Esophagus (tissue), 2 donors: ENCODE measurements around the gene CCER1. TPM values are rescaled to one million over a fixed set of nuclear protein-coding genes. Genes with fewer than 3 reads are reported as not detected.

ENCODE experiments used
- H3K27ac ChIP-seq, 2 donors: one replicate each; pipeline ENCODE4 v1.5.1; 2013; ENCODE audit warnings: low read depth in 2 of 2, mild to moderate bottlenecking in 2 of 2, inconsistent platforms in 1 of 2, low read length in 1 of 2, moderate library complexity in 1 of 2
- H3K27me3 ChIP-seq, 2 donors: one replicate each; pipeline ENCODE4 v1.6.1; 2013; ENCODE audit warnings: low read length in 2 of 2, control low read depth in 1 of 2, mild to moderate bottlenecking in 1 of 2; ENCODE audit not compliant: insufficient read depth in 2 of 2, control insufficient read depth in 1 of 2
- H3K36me3 ChIP-seq, 2 donors: one replicate each; pipeline ENCODE4 v1.6.1; 2013; ENCODE audit warnings: low read length in 1 of 2; ENCODE audit not compliant: control insufficient read depth in 2 of 2, insufficient read depth in 2 of 2
- H3K4me1 ChIP-seq, 2 donors: one replicate each; pipeline ENCODE4 v1.6.1; 2013; ENCODE audit warnings: low read length in 1 of 2; ENCODE audit not compliant: control insufficient read depth in 2 of 2, insufficient read depth in 2 of 2
- H3K4me3 ChIP-seq, 2 donors: one replicate each; pipeline ENCODE4 v1.5.1; 2013; ENCODE audit warnings: low read length in 2 of 2, mild to moderate bottlenecking in 2 of 2, low read depth in 1 of 2, moderate library complexity in 1 of 2
- H3K9me3 ChIP-seq, 2 donors: one replicate each; pipeline ENCODE4 v1.6.1; 2013; ENCODE audit warnings: mild to moderate bottlenecking in 2 of 2, low read depth in 1 of 2, low read length in 1 of 2, moderate library complexity in 1 of 2; ENCODE audit not compliant: control insufficient read depth in 2 of 2, insufficient read depth in 1 of 2
- WGBS, 2 donors: extraction: QIAGEN DNeasy Blood & Tissue Kit; methylation state at CpG; one replicate each; pipeline ENCODE4 v1.1.7; 2013; 5-methylcytosine and 5-hydroxymethylcytosine counted together
- polyA plus RNA-seq, 2 donors: library from polyadenylated mRNA; stranded (reverse); fragments of 200-250 nt; gene quantifications; one replicate each; pipeline ENCODE4 v1.2.3, GENCODE V29; 2013
- donor health status: healthy with polysubstance abuse.
- donor health status: Bipolar disorder and iron deficiency.

Gene CCER1
- polyA plus RNA-seq, 2 donors: not detected

- no peaks in the 10 kb centered on the region for H3K36me3 ChIP-seq
- no peak overlapping the region for H3K27ac ChIP-seq
- H3K27me3 ChIP-seq: no peaks in the 10 kb centered on the region
- no peaks in the 10 kb centered on the region for H3K4me1 ChIP-seq
- H3K9me3 ChIP-seq: peaks cover 0 to 4% of the 10 kb centered on the region in 2 donors
- 72 to 75% methylated on average over 3 of the region's 3 CpGs for WGBS, 2 donors
- no peak overlapping the region for H3K4me3 ChIP-seq
Observed at GRCh38 chr12:90958347-90958746, 3.4 kb upstream of the CCER1 start.

DNA sequence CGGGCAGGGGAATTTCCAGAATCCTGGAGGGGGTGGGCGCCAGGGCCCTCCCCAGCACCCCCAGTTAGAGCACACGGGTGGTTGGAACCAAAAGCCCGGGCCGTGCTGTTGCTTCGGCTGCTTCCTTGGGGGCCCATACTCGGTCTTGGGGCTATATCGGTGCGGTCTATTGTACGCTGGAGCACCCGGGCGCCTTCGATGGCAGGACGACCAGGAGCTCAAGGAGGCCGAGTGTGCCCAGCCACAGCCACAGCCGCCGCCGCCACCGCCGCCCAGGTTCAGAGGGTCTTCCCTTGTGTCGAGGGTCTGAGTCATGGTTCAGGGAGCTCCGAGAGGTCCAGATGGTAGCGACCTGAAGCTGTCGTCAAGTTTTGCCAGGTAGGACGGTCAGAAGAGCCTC, 548 bp downstream of the CCER1 start:
- Histone ChIP-seq H3K4me1 (no peaks in the 10 kb centered on the region), H3K36me3 (no peaks in the 10 kb centered on the region)
- WGBS, 2 donors: 97% methylated on average over 25 of the region's 25 CpGs

GRCh38 chr12:90953956-90954421, 987 bp downstream of the CCER1 start:
- H3K36me3 ChIP-seq: no peaks in the 10 kb centered on the region
- peaks cover 0 to 4% of the 10 kb centered on the region in 2 donors for H3K9me3 ChIP-seq
- no peak overlapping the region for H3K4me3 ChIP-seq
- no peaks in the 10 kb centered on the region for H3K4me1 ChIP-seq
- H3K27ac ChIP-seq: no peak overlapping the region
- no peaks in the 10 kb centered on the region for H3K27me3 ChIP-seq
- WGBS, 2 donors: 82 to 83% methylated on average over 32 of the region's 32 CpGs

More for the DNA sequence above, 548 bp downstream of the CCER1 start:
- no peaks in the 10 kb centered on the region for H3K27me3 ChIP-seq
- H3K27ac ChIP-seq: no peak overlapping the region
- peaks cover 0 to 4% of the 10 kb centered on the region in 2 donors for H3K9me3 ChIP-seq
- H3K4me3 ChIP-seq: no peak overlapping the region

DNA sequence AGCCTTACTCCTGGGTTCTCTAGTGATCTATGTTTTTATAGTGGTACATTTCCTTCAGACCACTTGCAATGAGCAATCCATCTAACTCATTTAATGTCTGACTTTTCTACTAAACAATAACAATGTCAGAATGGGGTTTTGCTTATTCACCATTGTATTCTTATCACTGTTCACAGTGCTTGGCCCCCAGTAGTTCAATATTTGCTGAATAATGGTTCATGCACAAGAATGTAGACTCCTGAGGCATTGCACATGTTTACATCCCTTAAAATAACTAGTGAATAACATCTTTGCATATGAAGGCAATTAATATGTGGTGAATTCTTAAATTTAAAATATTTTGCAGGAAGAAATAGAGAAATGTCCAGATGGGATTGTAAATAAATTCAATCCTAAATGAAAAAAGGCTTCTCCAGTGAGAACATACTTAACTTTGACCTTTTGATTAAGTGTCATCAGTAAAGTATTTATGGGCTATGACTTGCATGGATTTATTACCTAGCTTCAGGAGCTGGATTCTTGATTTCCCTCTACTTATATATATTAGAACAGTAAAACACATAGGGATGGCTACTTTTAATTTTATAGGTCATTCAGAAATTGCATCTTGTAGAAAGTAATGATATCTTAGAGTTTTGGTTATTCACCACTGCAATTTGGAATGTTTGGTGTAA, 3.4 kb downstream of the CCER1 start:
- Histone ChIP-seq H3K9me3 (peaks cover 0 to 4% of the 10 kb centered on the region in 2 donors), H3K36me3 (no peaks in the 10 kb centered on the region), H3K27me3 (no peaks in the 10 kb centered on the region), H3K4me3 (no peak overlapping the region), H3K4me1 (no peaks in the 10 kb centered on the region), H3K27ac (no peak overlapping the region)

- 94 to 96% methylated on average over 7 of the region's 7 CpGs for WGBS, 2 donors
- H3K36me3 ChIP-seq: no peaks in the 10 kb centered on the region
- H3K27me3 ChIP-seq: no peaks in the 10 kb centered on the region
- H3K4me3 ChIP-seq: no peak overlapping the region
- no peaks in the 10 kb centered on the region for H3K9me3 ChIP-seq
- H3K27ac ChIP-seq: no peak overlapping the region
- H3K4me1 ChIP-seq: no peaks in the 10 kb centered on the region
Observed at GRCh38 chr12:90947869-90948268, 7.1 kb downstream of the CCER1 start.

DNA sequence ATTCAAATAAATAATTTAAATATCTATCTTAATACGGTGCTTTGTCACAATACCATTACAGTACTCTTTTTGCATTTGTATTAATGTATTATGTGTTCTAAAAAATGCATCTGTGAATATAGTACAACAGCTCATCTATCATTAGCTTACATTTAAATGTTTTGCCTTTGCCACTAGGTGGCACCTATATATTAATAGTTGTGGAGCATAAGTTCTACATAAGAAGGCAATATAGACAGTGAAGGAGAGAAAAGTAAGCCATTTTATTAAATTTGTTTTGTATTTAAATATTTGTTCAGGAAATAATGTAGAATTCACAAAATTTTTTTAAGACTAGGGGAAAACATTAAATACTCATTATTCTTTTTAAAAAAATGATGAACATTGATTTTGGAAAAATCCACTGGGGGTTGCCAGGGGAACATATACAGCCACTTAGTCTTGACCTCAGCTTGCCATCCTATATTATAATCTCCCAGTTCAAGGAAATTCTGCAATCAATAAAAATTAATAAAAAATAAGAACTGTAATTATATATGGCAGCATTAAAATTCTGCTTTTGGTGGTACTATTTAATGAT, 9.8 kb downstream of the CCER1 start:
- Histone ChIP-seq H3K4me1 (no peaks in the 10 kb centered on the region), H3K27ac (no peak overlapping the region), H3K36me3 (no peaks in the 10 kb centered on the region), H3K9me3 (no peaks in the 10 kb centered on the region), H3K4me3 (no peak overlapping the region), H3K27me3 (no peaks in the 10 kb centered on the region)
- WGBS, 2 donors: 34% methylated on average over 1 of the region's 1 CpG

- no peak overlapping the region for H3K27ac ChIP-seq
- 84 to 86% methylated on average over 1 of the region's 1 CpG for WGBS, 2 donors
- H3K4me3 ChIP-seq: no peak overlapping the region
- no peaks in the 10 kb centered on the region for H3K27me3 ChIP-seq
- H3K36me3 ChIP-seq: no peaks in the 10 kb centered on the region
- peaks cover 0 to 3% of the 10 kb centered on the region in 2 donors for H3K4me1 ChIP-seq
- H3K9me3 ChIP-seq: no peaks in the 10 kb centered on the region
Observed at GRCh38 chr12:90943255-90943654, 11.7 kb downstream of the CCER1 start.

- Histone ChIP-seq H3K27ac (no peak overlapping the region), H3K9me3 (no peaks in the 10 kb centered on the region), H3K36me3 (no peaks in the 10 kb centered on the region), H3K27me3 (no peaks in the 10 kb centered on the region), H3K4me3 (no peak overlapping the region), H3K4me1 (peaks cover 0 to 3% of the 10 kb centered on the region in 2 donors)
- WGBS, 2 donors: 44 to 50% methylated on average over 3 of the region's 3 CpGs
Observed at GRCh38 chr12:90940872-90941499, 14.0 kb downstream of the CCER1 start.

DNA sequence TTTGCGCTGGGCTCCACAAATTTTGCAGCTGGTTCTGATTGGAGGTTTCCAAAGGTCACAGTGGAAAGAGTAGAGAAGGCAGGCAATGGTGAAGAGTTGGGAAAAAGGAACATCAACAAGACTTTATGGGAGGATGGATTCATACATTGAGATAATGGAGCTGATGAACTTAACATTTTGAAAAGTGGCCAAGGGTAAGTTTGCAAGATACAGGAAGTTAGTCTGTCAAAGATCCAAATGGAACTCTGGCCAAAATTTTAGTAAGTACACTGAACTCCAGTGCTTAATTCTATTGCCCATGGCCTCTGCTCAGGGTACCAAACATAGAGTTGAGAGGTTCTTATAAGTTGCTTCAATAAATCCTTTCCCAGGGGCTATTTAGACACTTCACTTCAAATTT, 15.6 kb downstream of the CCER1 start:
- no peaks in the 10 kb centered on the region for H3K9me3 ChIP-seq
- H3K4me3 ChIP-seq: no peak overlapping the region
- no peaks in the 10 kb centered on the region for H3K27me3 ChIP-seq
- H3K4me1 ChIP-seq: peaks cover 0 to 3% of the 10 kb centered on the region in 2 donors
- H3K36me3 ChIP-seq: no peaks in the 10 kb centered on the region
- no peak overlapping the region for H3K27ac ChIP-seq
- 76 to 86% methylated on average over 1 of the region's 1 CpG for WGBS, 2 donors
